IPS-18c (cell line): ENCODE results near the gene MCL1.
A peak's percentile ranks its signal among the peaks of the same experiment; 100 is the strongest.

Source experiments
- H3K4me3 ChIP-seq: 2 replicates; pipeline ENCODE4 v1.7.0; 2013; ENCODE audit warnings: low read depth, mild to moderate bottlenecking, low read length, moderate library complexity; ENCODE audit not compliant: insufficient read depth
- H3K9me3 ChIP-seq: one replicate; pipeline ENCODE4 v1.6.1; 2013; ENCODE audit warnings: mild to moderate bottlenecking, low read length, moderate library complexity; ENCODE audit not compliant: control insufficient read depth, insufficient read depth

The MCL1 gene

GRCh38 chr1:150563340-150564038 lies 15.9 kb downstream of the MCL1 start:
- no peaks in the 10 kb centered on the region for H3K9me3 ChIP-seq
- H3K4me3 ChIP-seq: no peak overlapping the region

GRCh38 chr1:150562446-150563339 lies 16.7 kb downstream of the MCL1 start:
- Histone ChIP-seq H3K9me3 (no peaks in the 10 kb centered on the region), H3K4me3 (peak overlapping the region; percentile 63; the same call in 1 of the 2 replicates)

- Histone ChIP-seq H3K9me3 (no peaks in the 10 kb centered on the region), H3K4me3 (peak overlapping the region; percentile 63; the same call in 1 of the 2 replicates)
Measured at GRCh38 chr1:150561974-150562445, 17.4 kb downstream of the MCL1 start.

GRCh38 chr1:150561254-150561973 lies 18.0 kb downstream of the MCL1 start:
- Histone ChIP-seq H3K9me3 (no peaks in the 10 kb centered on the region), H3K4me3 (peak overlapping the region; percentile 63)

GRCh38 chr1:150560576-150561253 lies 18.7 kb downstream of the MCL1 start:
- no peaks in the 10 kb centered on the region for H3K9me3 ChIP-seq
- H3K4me3 ChIP-seq: peak overlapping the region; percentile 63

GRCh38 chr1:150560011-150560438 lies 19.4 kb downstream of the MCL1 start:
- H3K4me3 ChIP-seq: no peak overlapping the region
- no peaks in the 10 kb centered on the region for H3K9me3 ChIP-seq

- H3K4me3 ChIP-seq: no peak overlapping the region
Measured at GRCh38 chr1:150559656-150560010, 19.8 kb downstream of the MCL1 start.

GRCh38 chr1:150558761-150559655 lies 20.4 kb downstream of the MCL1 start:
- H3K9me3 ChIP-seq: no peaks in the 10 kb centered on the region
- H3K4me3 ChIP-seq: no peak overlapping the region

More at GRCh38 chr1:150559656-150560010, 19.8 kb downstream of the MCL1 start:
- no peaks in the 10 kb centered on the region for H3K9me3 ChIP-seq

GRCh38 chr1:150558303-150558704 lies 21.1 kb downstream of the MCL1 start:
- no peak overlapping the region for H3K4me3 ChIP-seq
- no peaks in the 10 kb centered on the region for H3K9me3 ChIP-seq

- Histone ChIP-seq H3K9me3 (no peaks in the 10 kb centered on the region), H3K4me3 (no peak overlapping the region)
Measured at GRCh38 chr1:150557813-150558212, 21.6 kb downstream of the MCL1 start.

- Histone ChIP-seq H3K4me3 (no peak overlapping the region), H3K9me3 (no peaks in the 10 kb centered on the region)
Measured at GRCh38 chr1:150557065-150557600, 22.3 kb downstream of the MCL1 start.

GRCh38 chr1:150555971-150556865 lies 23.2 kb downstream of the MCL1 start:
- H3K4me3 ChIP-seq: no peak overlapping the region
- no peaks in the 10 kb centered on the region for H3K9me3 ChIP-seq

GRCh38 chr1:150555198-150555970 lies 24.0 kb downstream of the MCL1 start:
- H3K4me3 ChIP-seq: no peak overlapping the region; the same call in 1 of the 2 replicates
- H3K9me3 ChIP-seq: no peaks in the 10 kb centered on the region

- H3K4me3 ChIP-seq: no peak overlapping the region
- no peaks in the 10 kb centered on the region for H3K9me3 ChIP-seq
Measured at GRCh38 chr1:150554086-150554452, 25.3 kb downstream of the MCL1 start.
